Activated CD4-positive, alpha-beta memory T cell treated with anti-CD3 and anti-CD28 coated beads for 36 hours (primary cell): Measurements from ENCODE around the gene GNLY. TPM values are rescaled to one million over a fixed set of nuclear protein-coding genes. Genes with fewer than 3 reads are reported as not detected.
"Not testable (repeated sequence)": the region's sequence is repeated elsewhere in the genome, so short reads cannot be mapped to it uniquely, and the experiment has no call there.

Source experiments
- CTCF ChIA-PET: fragments of 350-600 bp; sonication (Branson Sonifier 250); formaldehyde crosslinking; loops from one replicate; lab custom pipeline; 2021; ENCODE audit warnings: antibody characterized with exemption, inconsistent platforms; lab: Charles Lee
- POLR2A ChIA-PET: fragments of 350-600 bp; sonication (Branson Sonifier 250); formaldehyde crosslinking; loops from one replicate; lab custom pipeline; 2021; ENCODE audit warnings: antibody characterized with exemption; lab: Charles Lee
- DNase-seq: peaks from one replicate; pipeline ENCODE4 v3.0.0-alpha.2; 2020
- H3K27ac Mint-ChIP-seq: one replicate; pipeline ENCODE4 v1.8.0; 2021; ENCODE audit warnings: mixed read lengths
- H3K27me3 Mint-ChIP-seq: one replicate; pipeline ENCODE4 v1.8.0; 2021; ENCODE audit warnings: mixed read lengths
- H3K36me3 Mint-ChIP-seq: one replicate; pipeline ENCODE4 v1.8.0; 2021; ENCODE audit warnings: mixed read lengths
- H3K4me1 Mint-ChIP-seq: one replicate; pipeline ENCODE4 v1.8.0; 2021; ENCODE audit warnings: low read depth, mixed read lengths
- H3K4me3 Mint-ChIP-seq: one replicate; pipeline ENCODE4 v1.8.0; 2021; ENCODE audit warnings: mild to moderate bottlenecking, mixed read lengths
- H3K9me3 Mint-ChIP-seq: one replicate; pipeline ENCODE4 v1.8.0; 2021; ENCODE audit warnings: mixed read lengths
- intact Hi-C: fragments of 100-400 bp; cut with micrococcal nuclease; formaldehyde crosslinking; loops from one replicate; pipeline ENCODE4 v1.15.1; 2023
- total RNA-seq, 2 experiments: library from RNA; stranded (reverse); gene quantifications; one replicate each; pipeline ENCODE4 v1.2.3, GENCODE V29; 2021

The GNLY gene
- total RNA-seq, 2 experiments from 2014 or later, result 21.5 to 22.8 TPM

GRCh38 chr2:85666016-85666415, 28.1 kb upstream of the GNLY start:
- H3K9me3 Mint-ChIP-seq, result no peaks in the 10 kb centered on the region
- no peak overlapping the region for H3K4me3 Mint-ChIP-seq
- DNase-seq, result no peak
- ChIA-PET CTCF (interaction anchor here (1.0 kb wide), 1 partner anchor 29 kb away, joined by 3 read pairs; no protein-coding TSS in a partner anchor), POLR2A (no interaction called here)
- no peak overlapping the region for H3K27ac Mint-ChIP-seq
- intact Hi-C loops, result no loop called here
- H3K4me1 Mint-ChIP-seq, result no peaks in the 10 kb centered on the region
- H3K36me3 Mint-ChIP-seq, result no peaks in the 10 kb centered on the region
- H3K27me3 Mint-ChIP-seq, result no peaks in the 10 kb centered on the region

DNA sequence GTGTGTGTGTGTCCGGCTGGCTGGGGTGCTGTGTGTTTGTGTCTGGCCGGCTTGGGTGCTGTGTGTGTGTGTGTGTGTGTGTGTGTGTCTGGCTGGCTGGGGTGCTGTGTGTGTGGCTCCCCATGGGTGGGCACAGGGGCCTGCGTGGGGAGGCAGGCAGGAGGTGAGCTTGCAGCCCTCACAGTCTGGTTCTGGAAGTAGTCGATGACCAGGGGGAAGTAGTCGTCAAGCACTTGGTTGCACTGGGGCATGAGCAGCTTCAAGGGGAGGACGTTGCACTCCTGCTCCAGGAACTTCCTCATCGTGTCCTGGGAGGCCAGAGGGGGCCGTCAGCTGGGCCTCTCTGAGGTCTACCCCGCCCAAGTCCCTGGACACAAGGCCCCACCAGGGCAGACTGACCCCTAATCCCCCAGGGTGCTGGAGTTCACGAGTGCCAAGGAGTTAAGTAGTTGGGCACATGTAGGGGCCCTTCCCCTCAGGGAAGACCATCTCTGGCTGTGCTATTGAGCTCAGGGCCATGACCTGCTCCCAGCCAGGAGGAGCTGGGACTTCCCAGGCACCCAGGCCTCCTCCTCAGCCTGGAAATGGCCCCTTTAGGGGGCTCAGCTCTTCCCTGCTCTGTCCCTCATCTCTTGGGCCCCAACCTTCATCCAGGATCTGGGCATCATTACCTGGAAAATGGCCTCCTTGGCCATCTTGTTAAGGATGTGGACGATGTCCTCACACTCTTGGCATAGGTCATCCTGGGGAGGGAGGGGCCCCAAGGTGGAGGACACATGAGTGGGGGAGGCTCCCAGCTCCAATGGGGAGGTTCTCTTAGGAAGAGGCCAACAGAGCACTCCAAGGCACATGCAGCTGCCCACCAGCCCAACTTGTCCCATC, 27.5 kb upstream of the GNLY start:
- ChIA-PET CTCF (interaction anchor here (1.0 to 1.1 kb wide), 2 partner anchors 30 to 41 kb away, joined by 3 read pairs; no protein-coding TSS in a partner anchor), POLR2A (no interaction called here)
- DNase-seq, result no peak
- no peaks in the 10 kb centered on the region for H3K36me3 Mint-ChIP-seq
- H3K9me3 Mint-ChIP-seq, result no peaks in the 10 kb centered on the region
- no peak overlapping the region for H3K27ac Mint-ChIP-seq
- no peaks in the 10 kb centered on the region for H3K4me1 Mint-ChIP-seq
- H3K27me3 Mint-ChIP-seq, result no peaks in the 10 kb centered on the region
- H3K4me3 Mint-ChIP-seq, result no peak overlapping the region
- intact Hi-C loops, result no loop called here

- Mint-ChIP-seq H3K4me1 (no peaks in the 10 kb centered on the region), H3K4me3 (no peak overlapping the region), H3K9me3 (no peaks in the 10 kb centered on the region), H3K27ac (no peak overlapping the region), H3K27me3 (no peaks in the 10 kb centered on the region), H3K36me3 (no peaks in the 10 kb centered on the region)
- ChIA-PET CTCF (interaction anchor here (1.1 kb wide), 1 partner anchor 40 kb away, joined by 3 read pairs; no protein-coding TSS in a partner anchor), POLR2A (no interaction called here)
- intact Hi-C loops, result no loop called here
- no peak for DNase-seq
These were observed 26.6 kb upstream of the GNLY start for GRCh38 chr2:85667561-85668008.

- Mint-ChIP-seq H3K9me3 (no peaks in the 10 kb centered on the region), H3K27me3 (no peaks in the 10 kb centered on the region), H3K4me1 (no peaks in the 10 kb centered on the region), H3K27ac (no peak within 1 kb of the TSS), H3K36me3 (no peaks in the 10 kb centered on the region), H3K4me3 (no peak within 1 kb of the TSS)
- ChIA-PET CTCF (no interaction called here), POLR2A (no interaction called here)
- intact Hi-C loops, result no loop called here
- DNase-seq, result no peak
These were observed 25.9 kb upstream of the GNLY start, which contains the start of gene SFTPB for GRCh38 chr2:85668009-85668856. TSS of gene SFTPB (minus strand) at chr2:85668199. CDS start at chr2:85668183, 16 bp downstream.

GRCh38 chr2:85668857-85669142, 25.4 kb upstream of the GNLY start:
- Mint-ChIP-seq H3K4me1 (no peaks in the 10 kb centered on the region), H3K27me3 (no peaks in the 10 kb centered on the region), H3K9me3 (no peaks in the 10 kb centered on the region), H3K4me3 (no peak overlapping the region), H3K27ac (no peak overlapping the region), H3K36me3 (no peaks in the 10 kb centered on the region)
- ChIA-PET POLR2A (no interaction called here), CTCF (no interaction called here)
- intact Hi-C loops, result no loop called here
- no peak for DNase-seq

- POLR2A ChIA-PET, result no interaction called here
- DNase-seq, result no peak
- CTCF ChIA-PET, result no interaction called here
- H3K4me3 Mint-ChIP-seq, result no peak overlapping the region
- H3K9me3 Mint-ChIP-seq, result no peaks in the 10 kb centered on the region
- H3K27ac Mint-ChIP-seq, result no peak overlapping the region
- H3K36me3 Mint-ChIP-seq, result no peaks in the 10 kb centered on the region
- intact Hi-C loops, result no loop called here
- no peaks in the 10 kb centered on the region for H3K27me3 Mint-ChIP-seq
- no peaks in the 10 kb centered on the region for H3K4me1 Mint-ChIP-seq
These were observed 24.6 kb upstream of the GNLY start for GRCh38 chr2:85669549-85669948.

DNA sequence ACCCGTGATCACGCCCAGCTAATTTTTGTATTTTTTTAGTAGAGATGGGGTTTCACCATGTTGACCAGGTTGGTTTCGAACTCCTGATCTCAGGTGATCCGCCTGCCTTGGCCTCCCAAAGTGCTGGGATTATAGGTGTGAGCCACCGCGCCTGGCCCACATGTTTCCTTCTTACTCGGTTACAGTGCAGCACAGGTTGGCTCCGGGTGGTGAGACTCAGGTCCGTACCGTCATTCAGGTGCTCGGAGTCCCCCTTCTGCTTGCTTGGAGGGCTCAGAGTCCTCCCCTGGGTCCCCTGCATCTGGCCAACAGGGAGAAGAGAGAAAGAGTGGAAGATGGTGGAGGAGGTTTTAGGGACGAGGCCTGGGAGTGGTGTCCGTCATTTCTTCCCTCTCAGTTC, 23.7 kb upstream of the GNLY start:
- intact Hi-C loops, H3K36me3 Mint-ChIP-seq: not testable (repeated sequence)

DNA sequence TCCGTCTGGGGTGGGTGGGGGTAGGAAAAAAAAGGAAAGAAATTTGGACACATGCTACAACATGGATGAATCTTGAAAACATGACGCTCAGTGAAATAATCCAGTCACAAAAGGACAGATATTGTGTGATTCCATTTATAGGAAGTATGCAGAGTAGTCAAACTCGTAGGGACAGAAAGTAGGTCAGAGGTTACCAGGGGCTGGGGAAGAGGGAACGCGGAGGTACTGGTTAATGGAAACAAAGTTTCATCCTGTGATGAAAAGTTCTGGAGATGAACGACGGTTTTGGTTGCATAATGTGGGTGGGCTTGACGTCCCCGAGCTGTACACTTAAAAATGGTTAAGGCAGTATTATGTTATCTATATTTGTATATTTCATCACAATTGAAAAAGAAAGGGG, 21.7 kb upstream of the GNLY start:
- CTCF ChIA-PET, result interaction anchor here (1.6 kb wide), 1 partner anchor 35 kb away, joined by 7 read pairs; no protein-coding TSS in a partner anchor
- no peaks in the 10 kb centered on the region for H3K36me3 Mint-ChIP-seq

More for the DNA sequence above, 23.7 kb upstream of the GNLY start:
- not testable (repeated sequence) for H3K4me1 Mint-ChIP-seq, H3K27me3 Mint-ChIP-seq, H3K27ac Mint-ChIP-seq, H3K4me3 Mint-ChIP-seq, DNase-seq, H3K9me3 Mint-ChIP-seq
- ChIA-PET POLR2A (interaction anchor here (0.6 kb wide), 1 partner anchor 526 kb away, joined by 3 read pairs; no protein-coding TSS in a partner anchor), CTCF (interaction anchor here (1.5 kb wide), 1 partner anchor 9 kb away, joined by 3 read pairs; no protein-coding TSS in a partner anchor)

GRCh38 chr2:85673716-85674375, 20.3 kb upstream of the GNLY start:
- no peak for DNase-seq
- no peaks in the 10 kb centered on the region for H3K9me3 Mint-ChIP-seq
- intact Hi-C loops, result no loop called here
- ChIA-PET POLR2A (no interaction called here), CTCF (interaction anchor here (1.6 kb wide), 1 partner anchor 34 kb away, joined by 7 read pairs; no protein-coding TSS in a partner anchor)
- H3K27me3 Mint-ChIP-seq, result no peaks in the 10 kb centered on the region
- H3K4me3 Mint-ChIP-seq, result no peak overlapping the region
- H3K4me1 Mint-ChIP-seq, result no peaks in the 10 kb centered on the region
- H3K36me3 Mint-ChIP-seq, result no peaks in the 10 kb centered on the region
- H3K27ac Mint-ChIP-seq, result no peak overlapping the region

More for the DNA sequence above, 21.7 kb upstream of the GNLY start:
- intact Hi-C loops, result no loop called here
- POLR2A ChIA-PET, result no interaction called here
- H3K27ac Mint-ChIP-seq, result no peak overlapping the region
- no peaks in the 10 kb centered on the region for H3K4me1 Mint-ChIP-seq
- no peak for DNase-seq
- H3K4me3 Mint-ChIP-seq, result no peak overlapping the region
- H3K27me3 Mint-ChIP-seq, result no peaks in the 10 kb centered on the region
- H3K9me3 Mint-ChIP-seq, result no peaks in the 10 kb centered on the region

- no peaks in the 10 kb centered on the region for H3K4me1 Mint-ChIP-seq
- ChIA-PET CTCF (no interaction called here), POLR2A (no interaction called here)
- no peaks in the 10 kb centered on the region for H3K36me3 Mint-ChIP-seq
- no peaks in the 10 kb centered on the region for H3K27me3 Mint-ChIP-seq
- DNase-seq, result no peak
- intact Hi-C loops, result no loop called here
- H3K9me3 Mint-ChIP-seq, result no peaks in the 10 kb centered on the region
- H3K4me3 Mint-ChIP-seq, result no peak overlapping the region
- H3K27ac Mint-ChIP-seq, result no peak overlapping the region
These were observed 19.7 kb upstream of the GNLY start for GRCh38 chr2:85674417-85674816.

DNA sequence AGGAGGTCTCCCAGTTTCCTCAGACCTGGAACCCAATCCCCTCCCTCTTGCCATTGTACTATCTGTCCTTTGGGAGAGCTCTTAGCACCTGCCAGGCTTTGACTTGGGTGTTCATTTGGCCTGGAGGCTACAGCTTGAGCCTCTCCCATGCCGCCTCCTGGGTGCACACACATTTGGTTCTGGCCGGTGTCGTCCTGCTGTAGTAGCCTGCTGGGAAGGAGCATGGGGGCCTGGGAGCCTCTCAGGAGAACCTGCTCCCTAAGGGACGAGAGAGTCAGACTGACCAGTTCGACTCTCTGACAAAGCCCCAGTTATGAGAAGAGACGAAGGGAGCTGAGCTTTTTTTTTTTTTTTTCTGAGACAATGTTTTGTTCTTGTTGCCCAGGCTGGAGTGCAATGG, 18.7 kb upstream of the GNLY start:
- POLR2A ChIA-PET, result no interaction called here
- H3K4me1 Mint-ChIP-seq, result no peaks in the 10 kb centered on the region
- CTCF ChIA-PET, result interaction anchor here (0.7 to 1.9 kb wide), 4 partner anchors 30 to 256 kb away, joined by 3 to 9 read pairs (median 4); no protein-coding TSS in a partner anchor
- H3K27ac Mint-ChIP-seq, result no peak overlapping the region
- intact Hi-C loops, result no loop called here
- DNase-seq, result no peak
- H3K4me3 Mint-ChIP-seq, result no peak overlapping the region
- H3K9me3 Mint-ChIP-seq, result no peaks in the 10 kb centered on the region
- no peaks in the 10 kb centered on the region for H3K36me3 Mint-ChIP-seq
- H3K27me3 Mint-ChIP-seq, result peaks cover 2% of the 10 kb centered on the region
